SK-N-SH treated with all-trans-retinoic acid at 6 μM for 48 hours (cell line): Measurements from ENCODE around the gene FCN3.

Experiments used
- ATAC-seq: fragments of 200-7000 bp; cut with Tn5 transposase; 3 replicates; pipeline ENCODE4 v1.9.1; 2020; ENCODE audit warnings: mild to moderate bottlenecking, moderate library complexity
- ARNTL ChIP-seq: fragments of 450-650 bp; formaldehyde crosslinking; IDR thresholded peaks from 2 replicates; pipeline ENCODE4 v1.5.0; 2020; ENCODE audit warnings: low read depth, mild to moderate bottlenecking, moderate library complexity, borderline replicate concordance
- BACH2 ChIP-seq: fragments of 250-450 bp; sonication (Bioruptor Pico); IDR thresholded peaks from 2 replicates; pipeline ENCODE4 v1.9.0; 2021; ENCODE audit warnings: mild to moderate bottlenecking, borderline replicate concordance
- CSDC2 ChIP-seq: fragments of 250-450 bp; sonication (Bioruptor Pico); IDR thresholded peaks from 2 replicates; pipeline ENCODE4 v1.5.0; 2020; ENCODE audit warnings: mild to moderate bottlenecking, moderate library complexity
- CSRNP3 ChIP-seq: fragments of 250-450 bp; sonication (Bioruptor Pico); IDR thresholded peaks from 2 replicates; pipeline ENCODE4 v1.5.1; 2021; ENCODE audit warnings: mild to moderate bottlenecking, moderate library complexity
- ESRRG ChIP-seq: fragments of 250-450 bp; sonication (Bioruptor Pico); IDR thresholded peaks from 2 replicates; pipeline ENCODE4 v1.6.1; 2021; ENCODE audit warnings: mild to moderate bottlenecking
- GLIS3 ChIP-seq: fragments of 250-450 bp; sonication (Bioruptor Pico); IDR thresholded peaks from 2 replicates; pipeline ENCODE4 v1.5.0; 2020; ENCODE audit warnings: mild to moderate bottlenecking, moderate library complexity
- ISL1 ChIP-seq: fragments of 250-450 bp; sonication (Bioruptor Pico); IDR thresholded peaks from 2 replicates; pipeline ENCODE4 v2.1.2; 2022; ENCODE audit warnings: mild to moderate bottlenecking, moderate library complexity
- OSR1 ChIP-seq: fragments of 250-450 bp; sonication (Bioruptor Pico); IDR thresholded peaks from 2 replicates; pipeline ENCODE4 v1.8.0; 2022; ENCODE audit warnings: moderate library complexity, mild to moderate bottlenecking, inconsistent platforms
- PATZ1 ChIP-seq: fragments of 250-450 bp; sonication (Bioruptor Pico); IDR thresholded peaks from 2 replicates; pipeline ENCODE4 v1.8.0; 2020; ENCODE audit warnings: mild to moderate bottlenecking, moderate library complexity, borderline replicate concordance
- POU6F1 ChIP-seq: fragments of 250-450 bp; sonication (Bioruptor Pico); IDR thresholded peaks from 2 replicates; pipeline ENCODE4 v1.8.0; 2021; ENCODE audit warnings: low read depth, mild to moderate bottlenecking, moderate library complexity, borderline replicate concordance
- PPARA ChIP-seq: fragments of 250-450 bp; sonication (Bioruptor Pico); IDR thresholded peaks from 2 replicates; pipeline ENCODE4 v1.5.0; 2020; ENCODE audit warnings: mild to moderate bottlenecking, borderline replicate concordance
- RARB ChIP-seq: fragments of 250-450 bp; sonication (Bioruptor Pico); IDR thresholded peaks from 2 replicates; pipeline ENCODE4 v1.8.0; 2021; ENCODE audit warnings: mild to moderate bottlenecking, moderate library complexity
- SNAI2 ChIP-seq: fragments of 250-450 bp; sonication (Bioruptor Pico); IDR thresholded peaks from 2 replicates; pipeline ENCODE4 v1.5.0; 2020; ENCODE audit warnings: mild to moderate bottlenecking, moderate library complexity
- TCF4 ChIP-seq: fragments of 250-450 bp; sonication (Bioruptor Pico); IDR thresholded peaks from 2 replicates; pipeline ENCODE4 v1.8.0; 2021; ENCODE audit warnings: mild to moderate bottlenecking, moderate library complexity, borderline replicate concordance
- TOX ChIP-seq: fragments of 250-450 bp; sonication (Bioruptor Pico); IDR thresholded peaks from 2 replicates; pipeline ENCODE4 v1.8.0; 2021; ENCODE audit warnings: mild to moderate bottlenecking, moderate library complexity, borderline replicate concordance
- TSHZ2 ChIP-seq: fragments of 250-450 bp; sonication (Bioruptor Pico); IDR thresholded peaks from 2 replicates; pipeline ENCODE4 v1.5.0; 2020; ENCODE audit warnings: mild to moderate bottlenecking, moderate library complexity
- ZC3H10 ChIP-seq: fragments of 250-450 bp; sonication (Bioruptor Pico); IDR thresholded peaks from 2 replicates; pipeline ENCODE4 v1.5.1; 2021; ENCODE audit warnings: mild to moderate bottlenecking, moderate library complexity
- ZFP3 ChIP-seq: fragments of 250-450 bp; sonication (Bioruptor Pico); IDR thresholded peaks from 2 replicates; pipeline ENCODE4 v1.5.0; 2020; ENCODE audit warnings: mild to moderate bottlenecking, moderate library complexity
- ZFP30 ChIP-seq: fragments of 450-650 bp; formaldehyde crosslinking; IDR thresholded peaks from 2 replicates; pipeline ENCODE4 v1.5.0; 2022; ENCODE audit warnings: mild to moderate bottlenecking, moderate library complexity
- ZNF565 ChIP-seq: fragments of 450-650 bp; formaldehyde crosslinking; conservative IDR thresholded peaks from 2 replicates; pipeline ENCODE4 v1.5.0; 2020; ENCODE audit warnings: low read depth, mild to moderate bottlenecking, moderate library complexity
- ZNF70 ChIP-seq: fragments of 450-650 bp; formaldehyde crosslinking; IDR thresholded peaks from 2 replicates; pipeline ENCODE4 v1.5.0; 2020; ENCODE audit warnings: mild to moderate bottlenecking, moderate library complexity
- ZNF8 ChIP-seq: fragments of 450-650 bp; formaldehyde crosslinking; IDR thresholded peaks from 2 replicates; pipeline ENCODE4 v1.5.0; 2020; ENCODE audit warnings: mild to moderate bottlenecking, moderate library complexity

The FCN3 gene

GRCh38 chr1:27380224-27380623, 5.6 kb upstream of the FCN3 start:
- peak; percentile 6; the same call in 2 of the 3 replicates for ATAC-seq

GRCh38 chr1:27379564-27380122, 5.0 kb upstream of the FCN3 start:
- no peak for ATAC-seq
- no peak for TF ChIP-seq ZNF565 (CRISPR knock-in tag)
- TF ChIP-seq SNAI2 (CRISPR knock-in tag), result no peak

More at GRCh38 chr1:27380224-27380623, 5.6 kb upstream of the FCN3 start:
- TF ChIP-seq ZFP3 (CRISPR knock-in tag) (no peak), PPARA (no peak), POU6F1 (no peak), ZNF565 (CRISPR knock-in tag) (no peak), BACH2 (CRISPR knock-in tag) (no peak), ZC3H10 (CRISPR knock-in tag) (no peak), PATZ1 (CRISPR knock-in tag) (no peak), ZNF70 (CRISPR knock-in tag) (no peak), ARNTL (CRISPR knock-in tag) (no peak), SNAI2 (CRISPR knock-in tag) (no peak), ZFP30 (CRISPR knock-in tag) (no peak)
- TF ChIP-seq, all 23 proteins: peak for 0

GRCh38 chr1:27377760-27378495, 3.3 kb upstream of the FCN3 start:
- ATAC-seq, result no peak
- TF ChIP-seq ZFP30 (CRISPR knock-in tag) (no peak), PATZ1 (CRISPR knock-in tag) (no peak), ZNF8 (no peak), ZNF70 (CRISPR knock-in tag) (no peak), SNAI2 (CRISPR knock-in tag) (no peak), ZFP3 (CRISPR knock-in tag) (no peak), ESRRG (CRISPR knock-in tag) (no peak), TSHZ2 (CRISPR knock-in tag) (no peak), RARB (no peak), CSRNP3 (no peak), TCF4 (CRISPR knock-in tag) (no peak), ARNTL (CRISPR knock-in tag) (no peak), BACH2 (CRISPR knock-in tag) (no peak), CSDC2 (no peak), POU6F1 (no peak), OSR1 (CRISPR knock-in tag) (no peak), ISL1 (CRISPR knock-in tag) (no peak), TOX (CRISPR knock-in tag) (no peak), PPARA (no peak), GLIS3 (no peak)
